ENCODE results near the gene AOPEP.
"Not testable (repeated sequence)": the region's sequence is repeated elsewhere in the genome, so short reads cannot be mapped to it uniquely, and the experiment has no call there.

The AOPEP gene

DNA sequence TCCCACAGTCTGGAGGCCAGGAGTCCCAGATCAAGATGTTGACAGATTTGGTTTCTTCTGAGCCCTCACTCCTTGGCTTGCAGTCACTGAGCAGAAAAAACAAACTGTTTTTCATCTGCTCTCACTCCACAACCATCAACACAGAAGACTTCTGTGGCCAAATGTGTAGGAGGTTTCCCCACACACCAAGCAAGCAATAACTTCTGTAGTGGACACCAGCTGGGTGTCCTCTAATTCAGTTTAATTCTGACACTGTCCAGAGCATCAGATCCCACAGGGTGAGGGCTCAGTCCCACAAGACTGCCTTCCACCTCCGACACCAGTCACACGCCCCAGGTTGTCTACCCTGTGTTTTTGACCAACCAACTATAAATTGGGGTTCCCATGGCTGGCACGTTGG is 209.9 kb downstream of the AOPEP start:
- no peak for DNase-seq

DNA sequence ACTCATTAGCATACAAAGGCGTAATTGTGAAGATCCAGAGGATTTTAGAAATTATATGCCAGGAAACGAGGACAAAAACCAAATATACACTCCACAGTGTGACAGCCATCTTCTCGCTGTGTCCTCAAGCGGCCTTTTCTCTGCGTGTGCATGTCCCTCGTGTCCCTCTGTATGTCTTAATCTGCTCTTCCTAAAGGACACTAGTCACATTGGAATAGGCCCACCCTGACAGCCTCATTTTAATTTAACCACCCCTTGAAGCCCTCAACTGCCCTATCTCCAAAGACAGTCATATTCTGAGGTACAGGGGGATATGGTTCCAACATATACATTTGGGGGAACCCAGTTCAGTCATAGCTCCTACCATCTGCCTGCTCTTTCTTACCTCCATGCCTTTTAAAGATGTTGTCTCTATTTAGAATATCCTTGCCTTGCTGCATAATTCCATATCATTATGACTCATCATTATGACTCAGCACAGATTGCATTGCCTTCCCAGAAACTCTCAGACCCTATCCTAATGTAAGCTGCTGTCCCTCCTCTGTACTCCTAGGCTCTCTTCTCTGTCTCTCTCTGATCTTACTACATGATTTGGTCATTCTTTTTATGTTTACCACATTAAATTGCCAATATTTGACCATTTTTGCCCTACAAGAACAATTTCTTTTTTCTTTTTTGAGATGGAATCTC is 210.9 kb downstream of the AOPEP start:
- DNase-seq, result peak; percentile 92

DNA sequence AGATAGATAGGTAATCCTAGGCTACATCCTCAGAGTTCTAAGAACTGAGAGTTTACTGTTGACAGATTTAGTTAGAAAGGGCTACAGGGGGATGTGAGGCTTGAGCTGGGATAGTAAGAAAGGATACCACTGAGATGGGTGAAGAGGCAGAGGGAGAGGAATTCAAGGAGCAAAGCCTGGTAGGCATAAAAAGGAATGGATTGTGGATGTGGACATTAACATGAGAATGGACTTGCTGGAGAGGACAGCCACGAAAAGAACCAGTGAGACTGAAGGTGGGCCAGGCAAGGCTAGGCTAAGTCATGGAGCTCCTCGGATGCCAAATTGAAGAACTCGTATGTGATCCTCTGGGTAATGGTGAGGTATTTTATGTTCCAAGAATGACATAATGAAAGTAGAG is 211.9 kb downstream of the AOPEP start:
- no peak for DNase-seq

DNA sequence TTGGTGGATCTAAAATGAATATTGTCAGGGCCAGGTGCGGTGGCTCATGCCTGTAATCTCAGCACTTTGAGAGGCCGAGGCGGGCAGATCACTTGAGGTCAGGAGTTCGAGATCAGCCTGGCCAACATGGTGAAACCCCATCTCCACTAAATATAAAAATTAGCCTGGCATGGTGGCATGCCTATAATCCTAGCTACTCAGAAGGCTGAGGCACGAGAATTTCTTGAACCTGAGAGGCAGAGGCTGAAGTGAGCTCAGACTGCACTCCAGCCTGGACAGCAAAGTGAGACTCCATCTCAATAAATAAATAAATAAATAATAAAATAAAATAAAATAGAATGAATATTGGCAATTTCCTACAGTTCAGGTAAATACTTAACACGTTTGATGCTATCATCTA is 213.8 kb downstream of the AOPEP start:
- DNase-seq, result not testable (repeated sequence)

DNA sequence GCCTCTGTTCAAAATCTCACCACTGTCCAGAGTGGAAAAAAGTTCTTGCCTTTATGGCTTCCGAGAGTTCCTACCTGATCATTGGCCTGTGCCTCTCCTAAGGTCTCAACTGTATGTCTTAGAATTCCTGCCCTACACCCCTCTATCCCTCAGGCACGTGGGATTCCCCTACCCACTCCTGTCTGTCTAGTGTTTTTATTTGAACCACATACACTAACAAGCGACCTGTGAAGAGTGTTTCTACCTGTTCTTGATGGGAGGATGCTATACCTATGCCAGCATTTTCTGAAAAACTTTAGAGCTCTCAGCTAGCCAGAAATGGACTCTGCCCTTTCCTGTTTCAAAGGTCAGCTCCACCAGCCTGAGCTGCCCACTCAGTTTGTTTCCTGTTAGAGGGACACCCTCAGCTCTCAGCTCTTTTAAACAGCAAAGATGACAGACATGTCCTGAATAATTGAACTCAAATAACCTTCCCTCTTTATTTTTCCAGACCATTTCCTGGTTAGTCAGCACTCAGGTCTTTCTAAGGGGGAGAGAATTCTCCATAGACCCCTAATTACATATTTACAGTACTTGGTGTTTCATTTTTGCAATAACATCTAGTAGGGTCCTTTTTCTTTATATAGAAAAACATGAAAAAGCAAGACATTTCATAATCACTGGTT is 214.8 kb downstream of the AOPEP start:
- DNase-seq, result peak; percentile 42

DNA sequence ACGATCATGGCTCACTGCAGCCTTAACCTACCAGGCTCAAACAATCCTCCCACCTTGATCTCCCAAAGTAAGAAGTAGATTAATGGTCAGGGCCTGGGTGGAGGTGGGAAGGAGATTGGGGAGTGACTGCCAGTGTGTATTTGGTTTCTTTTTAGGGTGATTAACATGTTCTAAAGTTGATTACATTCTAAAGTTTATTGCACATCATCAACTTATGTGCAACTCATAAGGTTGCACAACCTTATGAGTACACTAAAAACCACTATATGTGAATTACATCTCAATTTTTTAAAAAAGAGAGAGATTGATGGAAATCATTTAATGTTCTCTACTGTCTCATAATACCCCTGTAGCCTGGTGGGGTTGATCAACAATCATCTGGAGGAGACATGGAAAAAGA is 218.1 kb downstream of the AOPEP start:
- DNase-seq, result no peak

DNA sequence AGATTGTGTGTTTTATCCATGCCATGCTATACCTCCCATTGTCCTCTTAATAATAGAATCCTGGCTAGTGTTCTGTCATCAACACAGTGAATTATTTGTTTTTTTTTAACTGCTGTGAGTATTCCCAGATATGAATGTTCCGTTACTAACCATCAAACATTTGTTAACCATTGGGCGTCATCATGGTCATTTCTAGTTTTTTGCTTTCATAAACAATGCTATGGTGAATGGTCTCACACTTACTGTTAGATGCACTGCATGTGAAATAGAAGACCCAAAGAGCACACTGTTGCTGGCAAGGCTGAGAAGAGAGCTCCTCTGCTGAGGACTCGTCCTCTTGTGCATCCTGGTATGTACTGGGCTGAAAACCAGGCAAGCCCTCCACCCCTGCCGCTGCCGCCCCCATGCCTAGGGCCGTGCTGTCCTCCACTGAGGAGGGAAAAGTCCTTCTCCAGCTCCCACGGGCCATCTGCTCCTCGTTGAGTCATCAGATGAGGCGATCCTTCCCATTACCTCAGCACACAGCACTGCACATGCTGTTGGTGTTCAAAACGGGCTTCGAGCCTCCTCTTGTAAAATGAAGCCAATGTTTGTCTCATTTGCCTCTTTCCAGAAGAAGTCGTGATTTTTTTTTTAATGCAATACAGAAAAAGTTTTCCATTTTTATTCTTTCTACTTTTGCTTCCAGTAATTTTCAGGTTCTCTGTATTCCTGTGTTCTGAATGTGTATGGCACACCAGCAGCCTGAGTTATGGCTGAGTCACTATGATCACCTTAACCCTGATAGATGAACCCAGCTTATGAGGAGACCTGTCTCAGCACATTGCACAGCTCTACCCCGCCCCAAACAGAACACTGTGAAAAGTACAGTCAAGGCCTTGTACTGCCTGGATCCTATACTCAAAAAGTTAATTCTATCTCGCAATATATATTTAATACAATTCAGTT is 219.0 kb downstream of the AOPEP start:
- peak; percentile 77 for DNase-seq

DNA sequence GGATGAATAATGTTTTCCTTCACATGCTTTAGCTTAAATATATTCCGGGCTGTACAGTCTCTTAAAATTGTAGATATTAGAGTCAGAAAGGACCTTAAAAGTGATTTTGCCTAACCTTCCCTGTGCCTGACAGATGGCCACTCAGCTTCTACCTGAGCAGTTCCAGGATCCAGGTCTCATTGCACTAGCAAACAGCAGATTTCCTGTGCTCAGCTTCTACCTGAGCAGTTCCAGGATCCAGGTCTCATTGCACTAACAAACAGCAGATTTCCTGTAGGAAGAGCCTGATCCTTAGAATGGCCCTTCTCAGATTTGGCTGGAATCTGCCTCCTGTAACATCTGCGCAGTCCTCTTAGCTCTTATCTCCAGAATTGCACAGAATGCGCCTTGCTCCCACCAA is 219.8 kb downstream of the AOPEP start:
- DNase-seq, result no peak

DNA sequence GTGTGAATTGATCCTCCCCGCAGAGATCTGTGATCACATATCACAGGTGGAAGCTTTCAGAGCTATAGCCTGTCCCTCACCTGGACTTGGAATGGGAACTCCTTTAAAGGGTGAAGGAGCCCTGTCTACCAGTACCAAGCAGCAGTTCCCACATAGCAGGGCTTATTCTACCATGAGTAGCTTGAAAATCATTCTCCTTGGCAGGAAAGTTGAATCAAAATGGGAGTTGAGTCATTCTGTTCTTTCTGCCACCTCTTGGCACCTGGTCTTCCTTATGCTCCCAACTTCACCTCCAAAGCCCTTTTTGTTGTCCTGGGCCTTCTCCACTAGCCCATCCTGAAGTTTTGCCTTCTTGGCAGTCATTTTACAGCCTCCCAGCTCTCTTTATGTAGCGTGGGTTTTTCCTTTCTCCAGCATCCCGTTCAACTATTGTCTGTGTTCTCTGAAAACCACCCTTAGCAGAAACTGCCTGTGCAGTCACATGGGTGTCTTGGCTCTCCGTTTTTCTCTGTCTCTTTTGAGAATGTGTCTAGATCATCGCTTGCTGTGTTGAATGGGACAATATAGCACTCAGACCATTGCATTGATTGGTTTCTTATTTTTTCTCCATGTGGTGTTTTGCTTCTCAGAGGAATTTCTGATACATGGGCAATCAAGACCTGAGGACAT is 222.2 kb downstream of the AOPEP start:
- DNase-seq, result no peak

DNA sequence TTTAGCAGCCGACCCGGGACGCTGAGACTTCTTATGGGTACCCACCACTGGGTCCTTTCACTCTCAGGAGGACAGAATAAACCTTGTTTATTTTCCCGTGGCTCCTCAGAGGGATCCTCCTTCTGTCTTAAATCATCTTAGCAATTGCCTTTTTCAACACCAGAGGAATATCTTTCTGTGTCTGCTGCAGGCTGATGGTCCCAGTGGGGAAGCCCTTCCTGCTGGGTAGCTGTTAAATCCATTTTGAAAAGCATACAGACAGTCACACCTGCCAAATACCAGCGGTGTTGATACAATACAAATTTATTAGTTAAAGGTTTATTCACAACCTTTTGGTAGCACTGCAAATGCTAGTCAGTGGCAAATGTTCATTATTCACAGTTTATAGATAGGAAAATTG is 222.9 kb downstream of the AOPEP start:
- no peak for DNase-seq

DNA sequence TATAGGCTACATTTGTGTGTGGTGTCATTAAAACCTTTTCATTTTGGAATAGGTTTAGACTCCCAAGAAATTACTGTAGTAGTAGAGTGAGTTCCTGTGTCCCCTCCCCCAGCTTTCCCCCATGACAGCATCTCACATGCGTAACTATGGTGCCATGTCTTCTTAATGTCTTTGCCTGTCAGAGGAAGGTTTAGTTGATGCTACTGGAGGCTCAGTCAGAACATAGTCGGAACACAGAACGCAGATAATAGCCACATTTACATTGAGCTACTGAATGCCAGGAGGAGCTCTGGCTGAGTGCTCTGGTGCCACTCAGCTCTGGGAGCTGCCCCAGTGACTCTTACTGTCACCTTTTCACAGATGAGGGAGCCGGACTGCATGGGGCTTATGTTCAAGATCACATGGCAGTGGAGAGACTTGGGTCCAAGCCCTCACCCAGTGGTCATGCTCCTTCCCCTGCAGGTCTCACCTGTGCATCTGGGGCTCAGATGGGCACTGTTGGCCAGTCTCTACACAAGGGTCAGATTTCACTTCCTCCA is 223.6 kb downstream of the AOPEP start:
- no peak for DNase-seq

DNA sequence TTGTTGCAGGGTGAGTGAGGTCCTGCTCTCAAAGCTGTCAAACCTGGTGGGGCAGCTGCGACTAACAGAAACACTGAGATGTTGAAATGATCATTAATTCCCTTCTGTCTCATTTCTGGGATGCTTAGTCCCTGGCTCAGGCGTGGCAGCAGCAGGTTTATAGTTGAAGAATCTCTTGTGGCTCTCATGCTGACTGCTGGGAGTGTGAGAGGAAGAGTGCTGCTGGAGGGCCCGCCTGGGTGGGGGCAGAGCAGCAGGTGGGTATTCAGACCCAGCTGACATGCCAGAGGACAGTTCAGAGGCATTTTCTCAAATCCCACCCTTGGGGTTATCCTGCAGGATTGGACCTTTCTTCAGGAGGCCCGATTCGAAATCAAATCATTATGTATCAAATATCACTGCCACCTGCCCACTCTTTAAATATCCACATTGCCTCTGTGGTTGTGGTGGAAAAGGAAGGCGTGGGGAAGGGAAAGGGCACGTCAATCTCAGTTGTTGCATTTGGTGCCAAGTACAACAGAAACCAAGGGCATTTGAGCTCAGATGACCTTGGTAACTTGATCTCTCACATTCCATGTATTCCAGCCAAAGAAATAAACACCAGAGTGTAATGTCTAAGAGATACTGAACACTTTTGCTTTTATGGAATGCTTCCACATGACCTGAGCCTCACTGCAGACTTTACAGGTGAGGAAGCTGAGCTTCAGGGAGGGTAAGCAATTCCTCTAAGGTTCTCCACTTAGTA is 224.3 kb downstream of the AOPEP start:
- peak; percentile 31 for DNase-seq

DNA sequence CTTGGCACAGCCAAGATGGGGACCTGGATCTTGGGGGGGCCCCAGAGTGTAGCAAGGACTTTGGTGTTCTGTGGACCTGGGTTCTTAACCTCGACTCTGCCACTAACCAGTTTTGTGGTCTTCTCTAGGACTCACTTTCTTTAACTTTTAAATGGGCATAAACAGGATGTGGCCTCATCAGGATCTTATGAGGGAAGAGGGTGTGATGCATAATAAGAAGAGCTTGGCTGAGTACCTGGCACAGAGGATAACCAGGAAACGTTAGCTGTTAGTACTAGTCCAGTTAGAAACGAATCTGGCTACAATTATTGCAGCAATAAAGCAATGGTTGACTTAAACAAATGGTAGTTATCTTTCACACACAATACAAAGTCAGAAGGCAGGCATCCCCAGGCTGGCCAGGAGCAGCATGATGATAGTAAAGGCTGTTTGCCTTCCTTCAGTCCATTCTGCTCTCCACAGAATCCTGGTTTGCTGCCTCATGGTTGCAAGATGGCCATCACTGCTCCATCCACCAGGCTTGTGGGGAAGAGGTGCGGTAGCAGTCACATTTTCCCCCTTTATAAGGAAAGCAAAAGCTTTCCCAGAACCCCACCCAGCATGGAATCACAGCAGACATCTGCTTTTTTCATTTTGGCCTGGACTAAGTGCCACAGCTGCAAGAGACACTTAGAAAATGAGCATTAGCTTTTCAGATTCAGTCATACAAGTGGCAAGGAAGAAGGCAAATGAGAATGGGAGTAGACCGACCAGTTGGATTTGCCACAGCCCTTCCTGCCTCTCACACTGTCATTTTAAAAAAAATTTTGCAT is 225.0 kb downstream of the AOPEP start:
- DNase-seq, result no peak

DNA sequence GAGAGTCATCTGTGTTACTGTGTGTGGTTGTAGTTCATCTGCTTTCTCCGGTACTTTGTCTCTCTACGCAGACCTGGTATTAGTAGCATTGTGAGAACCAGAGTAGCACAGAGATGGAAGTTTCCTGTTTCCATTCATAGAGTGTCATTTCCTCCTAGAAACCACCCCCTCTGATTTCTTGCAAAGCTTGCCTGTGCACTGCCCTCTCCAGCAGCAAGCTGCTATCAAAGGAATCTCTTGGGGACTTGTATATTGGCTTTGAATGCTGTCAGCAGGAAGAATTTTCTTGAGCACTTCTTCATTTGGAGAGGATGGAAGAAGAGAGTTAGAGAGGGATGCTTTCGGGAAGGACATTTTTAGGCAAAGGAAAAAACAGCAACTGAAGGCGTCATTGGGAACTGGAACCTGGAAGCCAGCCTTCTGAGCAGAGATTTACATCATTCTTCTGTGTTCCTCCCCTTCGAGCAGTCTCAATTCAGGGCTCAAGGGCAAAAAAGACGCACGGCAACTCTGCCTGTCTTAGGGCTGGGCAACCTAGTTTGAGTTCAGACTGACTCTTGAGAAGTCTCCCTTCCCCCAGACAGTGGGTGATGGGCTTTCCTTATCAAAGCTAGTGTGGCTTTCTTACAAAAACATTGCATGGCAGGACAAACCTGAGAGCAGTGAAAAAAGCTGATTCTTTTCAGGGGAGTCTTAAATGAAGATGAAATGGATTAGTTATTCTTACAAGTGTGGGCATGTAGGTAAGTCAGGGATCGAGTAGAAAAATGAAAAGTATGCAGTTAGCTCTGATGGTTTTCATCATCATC is 226.3 kb downstream of the AOPEP start:
- DNase-seq, result no peak

DNA sequence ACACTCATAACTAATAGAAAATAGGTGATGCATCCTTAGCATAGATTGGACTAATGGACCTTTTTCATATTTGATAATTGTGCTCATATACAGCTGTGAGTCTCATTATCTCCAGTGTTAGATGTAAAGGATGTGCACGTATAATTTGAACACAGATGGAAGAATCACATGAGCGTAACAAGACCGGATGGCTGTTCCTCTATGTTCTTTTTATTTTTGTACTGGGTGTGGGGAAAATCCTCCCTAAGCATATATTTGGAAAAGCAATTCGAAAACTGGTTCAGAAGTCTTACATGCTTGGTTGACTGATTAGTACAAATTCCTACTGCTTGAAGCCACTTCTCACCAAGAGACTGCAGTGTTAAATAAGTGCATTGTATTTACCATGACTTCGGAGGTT is 230.2 kb downstream of the AOPEP start:
- no peak for DNase-seq

DNA sequence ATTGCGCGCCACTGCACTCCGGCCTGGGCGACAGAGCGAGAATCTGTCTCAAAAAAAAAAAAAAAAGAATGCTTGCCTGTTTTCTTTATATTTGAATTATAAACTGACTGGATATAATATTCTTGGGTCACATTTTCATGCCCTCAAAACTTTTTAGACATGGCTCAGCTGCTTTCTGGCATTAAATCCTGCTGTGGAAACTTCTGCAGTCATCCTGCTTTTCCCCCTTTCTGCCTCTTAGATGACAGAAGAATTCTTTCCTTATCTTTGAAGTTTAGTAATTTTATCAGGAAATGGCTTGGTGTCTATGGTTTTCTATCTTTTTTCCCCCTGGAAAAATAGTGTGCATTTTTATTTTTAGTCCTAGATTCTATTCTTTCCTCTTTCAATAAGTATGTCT is 234.5 kb downstream of the AOPEP start:
- no peak for DNase-seq

DNA sequence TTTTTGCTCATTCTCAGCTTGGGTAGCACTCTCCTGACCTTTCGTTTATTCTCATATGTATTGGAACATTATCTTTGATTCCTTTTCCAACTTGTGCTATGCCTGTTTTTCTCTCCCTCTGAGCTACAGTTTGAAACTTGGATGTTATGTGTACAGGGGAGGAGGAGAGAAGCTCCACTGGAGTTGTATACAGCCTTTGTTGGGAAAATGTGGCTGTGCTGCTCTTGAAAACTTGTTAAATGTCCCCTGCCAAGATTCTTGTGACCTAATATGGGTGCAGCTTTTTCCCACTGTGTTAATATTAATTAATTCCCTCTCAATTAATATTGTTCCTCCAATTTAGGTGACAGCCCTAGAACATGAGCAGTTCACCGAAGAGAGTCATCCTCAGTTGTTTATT is 235.4 kb downstream of the AOPEP start:
- no peak for DNase-seq

DNA sequence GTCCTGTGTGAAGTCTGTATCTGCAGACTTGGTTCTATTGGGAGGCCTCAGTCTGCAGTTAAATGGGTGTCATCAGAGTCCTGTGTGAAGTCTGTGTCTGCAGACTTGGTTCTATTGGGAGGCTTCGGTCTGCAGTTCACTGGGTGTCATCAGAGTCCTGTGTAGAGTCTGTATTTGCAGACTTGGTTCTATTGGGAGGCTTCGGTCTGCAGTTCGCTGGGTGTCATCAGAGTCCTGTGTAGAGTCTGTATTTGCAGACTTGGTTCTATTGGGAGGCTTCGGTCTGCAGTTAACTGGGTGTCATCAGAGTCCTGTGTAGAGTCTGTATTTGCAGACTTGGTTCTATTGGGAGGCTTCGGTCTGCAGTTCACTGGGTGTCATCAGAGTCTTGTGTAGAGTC is 239.1 kb downstream of the AOPEP start:
- DNase-seq, result not testable (repeated sequence)

DNA sequence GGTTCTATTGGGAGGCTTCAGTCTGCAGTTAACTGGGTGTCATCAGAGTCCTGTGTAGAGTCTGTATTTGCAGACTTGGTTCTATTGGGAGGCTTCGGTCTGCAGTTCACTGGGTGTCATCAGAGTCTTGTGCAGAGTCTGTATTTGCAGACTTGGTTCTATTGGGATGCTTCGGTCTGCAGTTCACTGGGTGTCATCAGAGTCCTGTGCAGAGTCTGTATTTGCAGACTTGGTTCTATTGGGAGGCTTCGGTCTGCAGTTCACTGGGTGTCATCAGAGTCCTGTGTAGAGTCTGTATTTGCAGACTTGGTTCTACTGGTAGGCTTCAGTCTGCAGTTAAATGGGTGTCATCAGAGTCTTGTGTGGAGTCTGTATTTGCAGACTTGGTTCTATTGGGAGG is 239.5 kb downstream of the AOPEP start:
- DNase-seq, result not testable (repeated sequence)

DNA sequence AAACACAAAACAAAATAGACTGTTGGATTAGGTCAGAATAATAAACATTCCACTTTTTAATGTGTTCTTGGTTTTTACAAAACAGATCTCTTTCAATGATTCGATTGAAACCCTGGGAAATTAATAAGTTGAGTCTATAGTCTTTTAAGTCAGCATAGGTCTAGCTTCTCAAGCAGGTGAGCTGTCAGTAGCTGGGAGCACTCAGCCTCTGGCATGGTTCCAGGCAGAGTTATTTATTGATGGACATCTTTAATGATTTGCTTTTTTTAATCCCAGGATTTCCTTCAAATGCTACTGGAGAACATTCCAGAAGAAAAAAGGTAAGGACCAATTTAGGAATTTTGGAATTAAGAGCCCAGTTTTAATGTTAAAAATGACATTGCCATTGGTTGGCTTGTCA is 241.0 kb downstream of the AOPEP start:
- no peak for DNase-seq

All from fibroblast of skin of scalp (primary cell).